ENCODE results near the gene ATF7IP.

ATF7IP gene

DNA sequence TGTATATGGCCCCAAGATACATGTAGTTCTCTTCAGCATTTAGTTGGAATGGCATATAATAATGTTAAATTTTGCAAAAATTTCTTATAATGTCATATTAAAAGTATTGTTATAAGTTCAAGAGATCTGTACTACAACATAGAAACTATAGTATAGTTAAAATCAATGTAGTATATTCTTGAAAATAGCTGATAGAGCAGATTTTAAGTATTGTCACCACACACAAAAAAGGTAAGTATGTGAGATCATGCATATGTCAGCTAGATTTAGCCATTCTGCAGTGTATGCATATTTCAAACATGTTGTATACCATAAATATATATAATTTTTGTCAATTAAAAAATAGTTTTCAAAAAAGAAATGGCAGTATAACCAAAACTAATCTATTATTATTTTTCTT lies 115.7 kb downstream of the ATF7IP start:
- DNase-seq (ENCODE audit: low read depth), result no peak

- no peak for DNase-seq (ENCODE audit: low read depth)
Observed at GRCh38 chr12:14482361-14482760, 116.9 kb downstream of the ATF7IP start.

DNA sequence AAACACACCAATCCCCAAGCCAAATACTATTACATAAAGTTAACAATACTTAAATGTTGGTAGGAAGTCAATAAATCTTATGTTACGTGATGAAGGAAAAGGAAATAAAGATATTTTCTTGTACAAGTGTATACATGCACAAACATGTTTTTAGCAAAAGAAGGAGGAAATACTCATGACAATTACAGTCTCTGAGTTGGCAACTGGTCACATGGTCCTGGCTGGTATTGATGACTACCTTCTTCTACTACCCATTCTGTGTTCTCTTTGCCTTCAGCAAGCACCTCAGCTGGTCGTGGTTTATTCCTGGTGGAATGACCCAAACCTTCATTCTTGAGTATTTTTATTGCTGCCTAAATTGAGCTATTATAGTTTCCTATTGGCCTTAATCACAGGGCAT lies 117.4 kb downstream of the ATF7IP start:
- DNase-seq (ENCODE audit: low read depth), result no peak

DNA sequence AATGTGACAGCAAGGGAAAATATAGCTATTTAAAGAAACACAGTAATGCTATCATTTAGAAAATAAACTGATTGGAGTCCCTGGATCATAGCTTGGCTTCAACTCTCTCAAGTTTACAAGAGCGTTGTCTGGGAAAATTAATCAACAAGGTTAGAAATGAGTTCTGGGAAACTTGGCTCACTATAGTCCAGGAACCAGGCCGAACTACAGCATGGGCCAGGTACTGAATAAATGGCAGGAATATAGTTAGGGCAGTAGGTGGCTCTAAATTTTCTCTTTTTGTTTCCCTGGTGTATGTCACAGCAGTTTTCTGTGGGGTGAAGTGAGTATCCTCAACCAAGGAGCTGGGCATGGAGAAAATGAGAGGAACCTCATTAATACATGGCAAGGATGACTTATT lies 129.8 kb downstream of the ATF7IP start:
- no peak for DNase-seq (ENCODE audit: low read depth)

DNA sequence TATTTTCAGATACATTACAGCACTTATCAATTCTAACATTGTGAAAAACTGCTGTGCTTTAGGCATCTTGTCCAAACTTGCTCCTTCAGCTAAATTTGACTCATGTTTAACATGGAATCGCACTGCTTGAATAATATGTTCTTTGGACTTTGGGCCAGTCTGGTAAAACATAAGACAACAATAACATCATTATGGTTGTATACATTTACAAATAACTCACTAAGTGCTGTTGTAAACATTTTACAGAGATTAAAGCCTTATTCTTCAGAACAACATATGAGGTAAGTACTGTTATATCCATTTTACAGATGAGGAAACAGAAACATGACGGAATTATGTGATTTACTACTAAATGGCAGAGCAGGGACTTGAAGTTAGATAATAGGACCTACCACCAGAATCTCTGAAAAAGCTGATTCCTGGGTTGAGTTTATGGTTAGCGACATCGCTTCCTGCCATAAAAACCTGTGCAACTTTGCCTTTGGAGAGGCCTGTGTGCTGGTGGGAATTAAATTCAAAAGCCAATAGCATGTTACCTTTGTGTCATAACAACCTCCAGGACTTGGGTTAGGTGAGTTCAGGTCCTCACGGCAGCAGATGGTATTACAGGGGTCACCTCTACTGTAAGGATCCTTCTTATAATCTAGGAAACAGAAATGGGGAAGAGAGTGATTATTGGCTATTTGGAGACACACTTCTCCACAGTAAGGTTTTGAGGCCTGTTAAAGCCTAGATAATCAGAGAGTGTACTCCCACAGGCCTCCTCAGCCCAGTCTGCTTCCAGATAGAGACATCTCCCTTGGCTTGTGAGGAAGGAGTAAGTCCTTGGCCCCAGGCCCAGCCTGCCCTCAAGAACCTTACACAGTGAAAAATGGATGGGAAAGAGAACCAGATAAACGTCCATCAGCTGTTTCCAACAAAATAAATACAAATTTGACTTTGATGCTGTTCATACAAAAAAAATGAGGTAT lies 140.4 kb downstream of the ATF7IP start:
- no peak for DNase-seq (ENCODE audit: low read depth)

DNA sequence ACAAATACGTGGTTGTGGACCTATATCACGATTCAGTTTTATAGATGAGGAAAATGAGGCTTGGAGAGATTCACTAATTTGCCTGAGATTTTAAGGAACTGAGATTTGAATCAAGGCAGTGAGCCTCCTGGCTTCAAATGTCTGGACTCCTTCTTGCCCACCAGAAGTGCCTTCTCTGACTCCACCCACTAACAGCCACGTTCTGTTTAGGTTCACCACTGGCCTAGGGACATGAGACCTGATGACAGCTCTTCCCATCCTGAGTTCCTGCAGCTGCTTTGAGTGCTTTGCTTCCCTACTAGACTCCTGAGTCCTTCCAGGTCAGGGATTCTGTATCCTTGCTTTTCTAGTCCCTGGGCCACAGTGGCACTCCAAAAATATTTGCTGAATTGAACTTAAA lies 145.1 kb downstream of the ATF7IP start:
- no peak for DNase-seq (ENCODE audit: low read depth)

- no peak for DNase-seq (ENCODE audit: low read depth)
Observed at GRCh38 chr12:14514154-14514842, 148.8 kb downstream of the ATF7IP start.

DNA sequence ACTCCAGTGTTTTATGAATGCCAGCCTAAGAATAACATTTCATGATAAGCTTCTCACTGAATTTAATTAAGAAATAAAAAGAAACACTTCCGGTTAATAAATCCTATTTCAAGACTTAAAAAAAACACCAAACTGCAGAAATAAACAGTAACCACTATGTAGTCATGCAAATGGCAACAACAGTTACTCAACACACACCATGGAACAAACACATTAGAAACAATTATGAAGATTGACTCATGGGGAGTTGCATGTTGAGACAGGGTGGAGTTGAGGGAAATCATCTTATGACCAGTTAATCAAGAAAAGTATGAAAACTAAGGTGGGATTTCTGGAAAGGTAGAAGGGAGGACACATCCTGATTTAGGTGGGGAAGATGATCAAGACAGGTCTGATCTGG lies 149.5 kb downstream of the ATF7IP start:
- DNase-seq (ENCODE audit: low read depth), result no peak

GRCh38 chr12:14521822-14522221 lies 156.3 kb downstream of the ATF7IP start:
- no peak for DNase-seq (ENCODE audit: low read depth)

DNA sequence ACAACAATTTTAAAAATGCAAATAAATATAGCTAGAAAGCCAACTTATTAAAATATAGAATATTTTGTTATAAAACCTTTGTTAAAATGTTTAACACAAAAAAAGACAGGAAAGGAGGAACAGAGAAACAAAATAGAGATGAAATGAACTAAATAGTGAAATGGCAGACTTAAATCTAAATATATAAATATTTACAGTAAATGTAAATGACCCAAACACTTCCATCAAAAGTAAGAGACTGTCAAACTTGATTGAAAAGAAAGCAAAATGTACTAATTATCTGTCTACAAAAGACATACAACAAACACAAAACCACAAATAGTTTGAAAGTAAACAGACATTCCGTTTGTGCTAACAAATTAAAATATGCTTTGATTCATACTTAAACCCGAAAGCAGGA lies 160.5 kb downstream of the ATF7IP start:
- DNase-seq (ENCODE audit: low read depth), result no peak

- no peak for DNase-seq (ENCODE audit: low read depth)
Observed at GRCh38 chr12:14532152-14532551, 166.7 kb downstream of the ATF7IP start.

DNA sequence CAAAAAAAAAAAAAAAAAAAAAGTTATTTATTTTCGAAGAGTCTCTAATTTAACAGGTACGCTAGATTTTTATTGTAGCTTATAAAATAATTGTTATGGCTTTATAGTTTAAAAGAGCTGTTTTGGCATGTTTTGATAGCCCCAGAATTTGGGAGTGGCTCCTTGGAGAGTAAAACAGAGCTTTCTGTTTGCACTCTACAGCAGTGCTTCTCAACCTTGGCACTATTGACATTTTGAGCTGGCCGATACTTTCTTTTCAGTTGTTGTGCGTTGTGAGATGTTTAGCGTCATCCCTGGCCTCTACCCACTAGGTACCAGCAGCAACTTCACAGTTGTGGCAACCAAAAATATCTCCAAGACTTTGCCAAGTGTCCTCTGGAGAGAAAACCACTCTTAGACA lies 171.6 kb downstream of the ATF7IP start:
- no peak for DNase-seq (ENCODE audit: low read depth)

GRCh38 chr12:14540801-14541462 lies 175.4 kb downstream of the ATF7IP start:
- DNase-seq (ENCODE audit: low read depth), result no peak

DNA sequence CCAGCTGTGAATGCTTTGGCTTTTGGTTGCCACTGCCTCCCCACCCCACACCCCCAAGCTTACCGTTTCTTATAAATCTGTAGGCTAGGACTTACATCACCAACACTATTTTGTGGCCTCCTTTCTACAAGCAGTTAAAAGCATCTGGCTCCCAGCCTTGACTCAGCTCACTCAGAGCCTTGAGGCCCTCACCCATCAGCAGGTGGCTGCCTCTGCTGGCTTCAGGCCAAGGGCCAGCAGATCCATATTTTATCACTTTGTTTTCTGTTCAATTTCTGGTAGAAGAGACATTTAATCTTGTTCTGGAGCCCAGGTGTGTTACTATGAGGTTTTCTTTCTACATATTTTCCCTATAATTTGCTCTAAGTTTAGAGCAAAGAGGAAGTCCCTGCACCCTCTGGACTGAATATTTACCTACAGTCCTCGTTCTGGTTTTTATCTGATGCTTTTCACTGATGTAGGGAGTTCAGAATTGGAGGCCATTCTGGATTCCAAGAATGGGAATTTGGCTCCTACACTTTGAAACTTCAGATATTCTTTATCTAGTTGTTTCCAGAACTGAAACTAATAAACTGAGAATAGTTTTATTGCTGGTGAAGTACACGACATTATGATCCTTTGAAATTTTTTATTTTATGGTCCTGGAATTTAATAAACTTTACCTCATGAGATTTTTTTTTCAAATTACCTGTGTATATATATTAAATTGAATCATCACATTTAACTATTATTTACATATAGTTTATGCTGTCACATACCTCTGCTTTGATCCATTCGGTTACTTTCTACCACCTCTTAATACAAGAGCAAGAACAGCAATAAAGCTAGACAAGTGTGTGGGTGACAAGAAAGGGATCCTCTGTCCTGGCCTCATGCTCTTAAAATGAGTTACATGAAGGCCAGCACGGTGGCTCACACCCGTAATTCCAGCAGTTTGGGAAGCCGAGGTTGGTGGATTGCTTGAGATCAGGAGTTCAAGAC lies 180.0 kb downstream of the ATF7IP start:
- DNase-seq (ENCODE audit: low read depth), result no peak

GRCh38 chr12:14547571-14547970 lies 182.1 kb downstream of the ATF7IP start:
- no peak for DNase-seq (ENCODE audit: low read depth)

- no peak for DNase-seq (ENCODE audit: low read depth)
Observed at GRCh38 chr12:14548609-14549008, 183.1 kb downstream of the ATF7IP start.
